Right lobe of liver (tissue), 4 donors: ENCODE measurements around the gene OR6C70.
"Not testable (repeated sequence)": the region's sequence is repeated elsewhere in the genome, so short reads cannot be mapped to it uniquely, and the experiment has no call there.

ENCODE experiments used
- POLR2A ChIP-seq: fragments of 450-650 bp; IDR thresholded peaks from one replicate; pipeline ENCODE4 v1.6.1; 2017; ENCODE audit warnings: antibody characterized with exemption, mild to moderate bottlenecking
- TF ChIP-seq, protein P1 (sequence below), 4 donors: fragments of 200-600 bp in 3 of 4; fragments of 450-650 bp in 1 of 4; IDR thresholded peaks; one replicate each; pipeline versions ENCODE4 v1.5.1 to v1.8.0; 2016 to 2022; ENCODE audit warnings: antibody characterized with exemption in 4 of 4, mild to moderate bottlenecking in 2 of 4
- donor health status: DM: no; HTN: no; CAD: no.
- donor health status: DM: no; HTN: no; CAD: no.
- donor health status: DM: no; HTN: yes; CAD: no.

DNA sequence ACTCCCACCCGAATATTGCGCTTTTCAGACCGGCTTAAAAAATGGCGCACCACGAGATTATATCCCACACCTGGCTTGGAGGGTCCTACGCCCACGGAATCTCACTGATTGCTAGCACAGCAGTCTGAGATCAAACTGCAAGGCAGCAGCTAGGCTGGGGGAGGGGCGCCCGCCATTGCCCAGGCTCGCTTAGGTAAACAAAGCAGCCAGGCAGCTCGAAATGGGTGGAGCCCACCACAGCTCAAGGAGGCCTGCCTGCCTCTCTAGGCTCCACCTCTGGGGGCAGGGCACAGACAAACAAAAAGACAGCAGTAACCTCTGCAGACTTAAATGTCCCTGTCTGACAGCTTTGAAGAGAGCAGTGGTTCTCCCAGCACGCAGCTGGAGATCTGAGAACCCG is 14.3 kb upstream of the OR6C70 start:
- TF ChIP-seq, protein P1, sequence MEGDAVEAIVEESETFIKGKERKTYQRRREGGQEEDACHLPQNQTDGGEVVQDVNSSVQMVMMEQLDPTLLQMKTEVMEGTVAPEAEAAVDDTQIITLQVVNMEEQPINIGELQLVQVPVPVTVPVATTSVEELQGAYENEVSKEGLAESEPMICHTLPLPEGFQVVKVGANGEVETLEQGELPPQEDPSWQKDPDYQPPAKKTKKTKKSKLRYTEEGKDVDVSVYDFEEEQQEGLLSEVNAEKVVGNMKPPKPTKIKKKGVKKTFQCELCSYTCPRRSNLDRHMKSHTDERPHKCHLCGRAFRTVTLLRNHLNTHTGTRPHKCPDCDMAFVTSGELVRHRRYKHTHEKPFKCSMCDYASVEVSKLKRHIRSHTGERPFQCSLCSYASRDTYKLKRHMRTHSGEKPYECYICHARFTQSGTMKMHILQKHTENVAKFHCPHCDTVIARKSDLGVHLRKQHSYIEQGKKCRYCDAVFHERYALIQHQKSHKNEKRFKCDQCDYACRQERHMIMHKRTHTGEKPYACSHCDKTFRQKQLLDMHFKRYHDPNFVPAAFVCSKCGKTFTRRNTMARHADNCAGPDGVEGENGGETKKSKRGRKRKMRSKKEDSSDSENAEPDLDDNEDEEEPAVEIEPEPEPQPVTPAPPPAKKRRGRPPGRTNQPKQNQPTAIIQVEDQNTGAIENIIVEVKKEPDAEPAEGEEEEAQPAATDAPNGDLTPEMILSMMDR (IDR thresholded peaks at IDR 0.05): not testable (repeated sequence)
- not testable (repeated sequence) for TF ChIP-seq POLR2A
